OCI-LY7 (cell line): ENCODE data around the gene NOL7. TPM values are rescaled to one million over a fixed set of nuclear protein-coding genes. Genes with fewer than 3 reads are reported as not detected.

Experiments
- BruUV-seq: library from RNA; stranded (reverse); fragments of 400-500 nt; replicated peaks from 2 replicates; lab custom pipeline; 2021; lab: Mats Ljungman, UMichigan
- CTCF ChIA-PET: fragments of 300-600 bp; sonication (Branson Sonifier 250); formaldehyde crosslinking; loops from one replicate; lab custom pipeline; 2022; ENCODE audit warnings: antibody characterized with exemption; ENCODE audit not compliant: unreplicated experiment; lab: Charles Lee
- POLR2A ChIA-PET: fragments of 300-600 bp; sonication (Branson Sonifier 250); formaldehyde crosslinking; loops from one replicate; lab custom pipeline; 2022; ENCODE audit warnings: antibody characterized with exemption; lab: Charles Lee
- DNase-seq: peaks from one replicate; pipeline ENCODE4 v3.0.0-alpha.2; 2015; ENCODE audit warnings: low spot score
- H2AFZ ChIP-seq: fragments of 200-600 bp; sonication (generic), shearing (Covaris generic); 2 replicates; pipeline ENCODE4 v1.6.1; 2014; ENCODE audit warnings: mild to moderate bottlenecking, antibody characterized with exemption, low read length, moderate library complexity
- H3K27ac ChIP-seq: fragments of 200-600 bp; sonication (generic); 2 replicates; pipeline ENCODE4 v1.5.1; 2014; ENCODE audit warnings: mixed run types, low read depth, mild to moderate bottlenecking, moderate library complexity, low read length, inconsistent platforms; ENCODE audit not compliant: poor library complexity, severe bottlenecking
- H3K36me3 ChIP-seq: fragments of 200-600 bp; sonication (generic); 2 replicates; pipeline ENCODE4 v1.6.1; 2014; ENCODE audit warnings: mild to moderate bottlenecking, antibody characterized with exemption, low read length, moderate library complexity, mixed read lengths; ENCODE audit not compliant: insufficient read depth
- H3K4me1 ChIP-seq: fragments of 200-600 bp; sonication (generic); 2 replicates; pipeline ENCODE4 v1.5.1; 2014; ENCODE audit warnings: mild to moderate bottlenecking, low read length; ENCODE audit not compliant: insufficient read depth, poor library complexity, severe bottlenecking
- H3K4me2 ChIP-seq: fragments of 200-600 bp; sonication (generic); 2 replicates; pipeline ENCODE4 v1.6.1; 2014; ENCODE audit warnings: mild to moderate bottlenecking, low read length
- H3K4me3 ChIP-seq: fragments of 200-600 bp; sonication (generic); 2 replicates; pipeline ENCODE4 v1.5.1; 2014; ENCODE audit warnings: mild to moderate bottlenecking, low read depth, low read length; ENCODE audit not compliant: poor library complexity, severe bottlenecking
- H3K79me2 ChIP-seq: fragments of 200-600 bp; sonication (generic); 2 replicates; pipeline ENCODE4 v1.6.1; 2016; ENCODE audit warnings: low read depth, mild to moderate bottlenecking, low read length, moderate library complexity, mixed read lengths; ENCODE audit not compliant: insufficient read depth
- H3K9me2 ChIP-seq: fragments of 200-600 bp; sonication (generic); 2 replicates; pipeline ENCODE4 v1.6.1; 2016; ENCODE audit warnings: mild to moderate bottlenecking, low read length, mixed read lengths; ENCODE audit not compliant: insufficient read depth
- H3K9me3 ChIP-seq: fragments of 200-600 bp; sonication (generic); 2 replicates; pipeline ENCODE4 v1.6.1; 2014; ENCODE audit warnings: mild to moderate bottlenecking, mixed run types, low read length, mixed read lengths
- H4K20me1 ChIP-seq: fragments of 200-600 bp; sonication (generic); 2 replicates; pipeline ENCODE4 v1.6.1; 2014; ENCODE audit warnings: mild to moderate bottlenecking, antibody characterized with exemption, low read length, moderate library complexity, mixed read lengths; ENCODE audit not compliant: insufficient read depth
- CTCF ChIP-seq: fragments of 200-600 bp; sonication (generic); conservative IDR thresholded peaks from 2 replicates; pipeline ENCODE4 v1.5.1; 2014; ENCODE audit warnings: mild to moderate bottlenecking, antibody characterized with exemption, low read length, moderate library complexity, mixed read lengths
- EZH2phosphoT487 ChIP-seq: fragments of 200-600 bp; sonication (generic); IDR thresholded peaks from 2 replicates; pipeline ENCODE4 v1.6.1; 2018; ENCODE audit warnings: low read depth, borderline replicate concordance, mild to moderate bottlenecking, mixed run types, antibody characterized with exemption, low read length, moderate library complexity, mixed read lengths
- intact Hi-C: fragments of 100-400 bp; cut with micrococcal nuclease; formaldehyde crosslinking; loops from one replicate; pipeline ENCODE4 v1.10.0; 2022; ENCODE audit not compliant: unreplicated experiment
- total RNA-seq, 2 experiments: library from RNA; depleted of rRNA in 1 of 2; stranded (reverse); fragments of >200 nt in 1 of 2; shearing (Covaris generic) in 1 of 2; gene quantifications; 2 replicates each; pipeline ENCODE4 v1.2.3, GENCODE V29; 2014 to 2022

The NOL7 gene
- total RNA-seq, 2 experiments from 2014 or later, result 67.5 to 103 TPM

GRCh38 chr6:13593720-13594119 is 21.4 kb upstream of the NOL7 start:
- no peak for DNase-seq
- Histone ChIP-seq H4K20me1 (no peaks in the 10 kb centered on the region; the same call in 1 of the 2 replicates), H3K4me3 (no peak overlapping the region), H3K9me2 (no peaks in the 10 kb centered on the region), H3K36me3 (peaks cover 40% of the 10 kb centered on the region), H3K4me1 (no peaks in the 10 kb centered on the region), H3K9me3 (no peaks in the 10 kb centered on the region), H3K79me2 (no peaks in the 10 kb centered on the region), H3K4me2 (no peak overlapping the region), H2AFZ (no peak overlapping the region), H3K27ac (no peak overlapping the region)
- no TSS peak for BruUV-seq
- TF ChIP-seq EZH2phosphoT487 (no peak), CTCF (no peak)
- CTCF ChIA-PET, result no interaction called here
- POLR2A ChIA-PET, result interaction anchor here (0.7 to 1.3 kb wide), 2 partner anchors 18 to 34 kb away, joined by 4 to 6 read pairs; partner anchors contain the start of gene SIRT5
- intact Hi-C loops, result no loop called here

- no peaks in the 10 kb centered on the region for H3K9me3 ChIP-seq
- BruUV-seq, result no TSS peak
- no peak overlapping the region for H3K4me2 ChIP-seq
- DNase-seq, result no peak
- H3K9me2 ChIP-seq, result no peaks in the 10 kb centered on the region
- no peaks in the 10 kb centered on the region for H4K20me1 ChIP-seq
- CTCF ChIA-PET, result no interaction called here
- no peak overlapping the region for H3K27ac ChIP-seq
- H3K4me3 ChIP-seq, result no peak overlapping the region
- TF ChIP-seq CTCF (no peak), EZH2phosphoT487 (no peak)
- peaks cover 33% of the 10 kb centered on the region for H3K36me3 ChIP-seq
- H3K4me1 ChIP-seq, result no peaks in the 10 kb centered on the region
- POLR2A ChIA-PET, result interaction anchor here (0.6 to 0.7 kb wide), 2 partner anchors 56 to 59 kb away, joined by 3 to 5 read pairs; no protein-coding TSS in a partner anchor
- no peaks in the 10 kb centered on the region for H3K79me2 ChIP-seq
- no peak overlapping the region for H2AFZ ChIP-seq
- intact Hi-C loops, result no loop called here
Measured at GRCh38 chr6:13597073-13597472, 18.1 kb upstream of the NOL7 start.

GRCh38 chr6:13600036-13600435 is 15.1 kb upstream of the NOL7 start:
- Histone ChIP-seq H2AFZ (no peak overlapping the region), H3K79me2 (no peaks in the 10 kb centered on the region), H3K36me3 (peaks cover 32% of the 10 kb centered on the region), H3K4me1 (no peaks in the 10 kb centered on the region), H3K9me3 (no peaks in the 10 kb centered on the region), H4K20me1 (no peaks in the 10 kb centered on the region), H3K4me2 (no peak overlapping the region), H3K9me2 (no peaks in the 10 kb centered on the region), H3K4me3 (no peak overlapping the region), H3K27ac (no peak overlapping the region)
- intact Hi-C loops, result no loop called here
- TF ChIP-seq EZH2phosphoT487, result no peak
- no peak for TF ChIP-seq CTCF
- DNase-seq, result no peak
- ChIA-PET POLR2A (no interaction called here), CTCF (no interaction called here)
- BruUV-seq, result no TSS peak
